Ecto neural progenitor cell (in vitro differentiated cells): ENCODE measurements around the gene CUL3.

Experiments used
- DNase-seq: peaks from one replicate; pipeline ENCODE4 v3.0.0-alpha.2; 2018; ENCODE audit warnings: low spot score

CUL3 gene

GRCh38 chr2:224580248-224580647, 4.9 kb downstream of the CUL3 start:
- no peak for DNase-seq

- DNase-seq: no peak
Observed at GRCh38 chr2:224579411-224579810, 5.8 kb downstream of the CUL3 start.

GRCh38 chr2:224577541-224577940, 7.6 kb downstream of the CUL3 start:
- no peak for DNase-seq

- no peak for DNase-seq
Observed at GRCh38 chr2:224576088-224576715, 9.0 kb downstream of the CUL3 start.

GRCh38 chr2:224574423-224575084, 10.6 kb downstream of the CUL3 start:
- no peak for DNase-seq

- DNase-seq: no peak
Observed at GRCh38 chr2:224573724-224574123, 11.4 kb downstream of the CUL3 start.

GRCh38 chr2:224572338-224572737, 12.8 kb downstream of the CUL3 start:
- DNase-seq: no peak

GRCh38 chr2:224570328-224570993, 14.7 kb downstream of the CUL3 start:
- no peak for DNase-seq

- no peak for DNase-seq
Observed at GRCh38 chr2:224569654-224570053, 15.5 kb downstream of the CUL3 start.

- DNase-seq: no peak
Observed at GRCh38 chr2:224565452-224566035, 19.6 kb downstream of the CUL3 start.

GRCh38 chr2:224563537-224563936, 21.6 kb downstream of the CUL3 start:
- DNase-seq: no peak

GRCh38 chr2:224562831-224563230, 22.3 kb downstream of the CUL3 start:
- no peak for DNase-seq

GRCh38 chr2:224561234-224562005, 23.7 kb downstream of the CUL3 start:
- no peak for DNase-seq

GRCh38 chr2:224560549-224560948, 24.6 kb downstream of the CUL3 start:
- no peak for DNase-seq

GRCh38 chr2:224557610-224558009, 27.6 kb downstream of the CUL3 start:
- no peak for DNase-seq

- no peak for DNase-seq
Observed at GRCh38 chr2:224556381-224556780, 28.8 kb downstream of the CUL3 start.

GRCh38 chr2:224555823-224556366, 29.3 kb downstream of the CUL3 start:
- DNase-seq: no peak

- no peak for DNase-seq
Observed at GRCh38 chr2:224552771-224553170, 32.4 kb downstream of the CUL3 start.

- DNase-seq: no peak
Observed at GRCh38 chr2:224551693-224552092, 33.5 kb downstream of the CUL3 start.

- DNase-seq: no peak
Observed at GRCh38 chr2:224546926-224547325, 38.2 kb downstream of the CUL3 start.

- no peak for DNase-seq
Observed at GRCh38 chr2:224545884-224546644, 39.1 kb downstream of the CUL3 start.
